Activated T-cell treated with anti-CD3 and anti-CD28 coated beads, Interleukin-2, amount 50 U/mL, for 72 hours (primary cell): ENCODE data around the gene PLEKHH2. TPM values are rescaled to one million over a fixed set of nuclear protein-coding genes. Genes with fewer than 3 reads are reported as not detected.
A peak's percentile ranks its signal among the peaks of the same experiment; 100 is the strongest.
"Not testable (repeated sequence)": the region's sequence is repeated elsewhere in the genome, so short reads cannot be mapped to it uniquely, and the experiment has no call there.

ENCODE experiments used
- ATAC-seq, 2 donors: fragments of 150-1000 bp; cut with Tn5 transposase; replicated peaks in 1 of 2; 2 replicates each; pipeline ENCODE4 v1.10.0; 2021; ENCODE audit warnings: moderate library complexity in 2 of 2, mild to moderate bottlenecking in 1 of 2
- DNase-seq, 2 donors: peaks; one replicate each; pipeline ENCODE4 v3.0.0; 2021 to 2022; ENCODE audit warnings: mixed read lengths in 1 of 2
- H3K27ac Mint-ChIP-seq: one replicate; pipeline ENCODE4 v1.8.0; 2022; ENCODE audit warnings: mild to moderate bottlenecking, moderate library complexity, mixed read lengths
- H3K27me3 Mint-ChIP-seq: one replicate; pipeline ENCODE4 v1.8.0; 2022; ENCODE audit warnings: low read depth, mixed read lengths
- H3K36me3 Mint-ChIP-seq, 2 donors: one replicate each; pipeline ENCODE4 v1.8.0; 2022; ENCODE audit warnings: mixed read lengths in 2 of 2, mild to moderate bottlenecking in 1 of 2; ENCODE audit not compliant: insufficient read depth in 2 of 2
- H3K4me1 Mint-ChIP-seq: one replicate; pipeline ENCODE4 v1.8.0; 2022; ENCODE audit warnings: low read depth, mixed read lengths
- H3K4me3 Mint-ChIP-seq, 2 donors: one replicate each; pipeline ENCODE4 v1.8.0; 2022; ENCODE audit warnings: mild to moderate bottlenecking in 2 of 2, mixed read lengths in 2 of 2, moderate library complexity in 2 of 2
- H3K9me3 Mint-ChIP-seq, 2 donors: one replicate each; pipeline ENCODE4 v1.8.0; 2022; ENCODE audit warnings: mixed read lengths in 2 of 2
- total RNA-seq, 2 donors: library from RNA; stranded (reverse); gene quantifications; one replicate each; pipeline ENCODE4 v1.2.3, GENCODE V29; 2022

PLEKHH2 gene
- total RNA-seq, 2 donors from 2014 or later: 4.3 to 4.5 TPM

GRCh38 chr2:43612944-43613343, 24.1 kb upstream of the PLEKHH2 start:
- peaks cover 10% of the 10 kb centered on the region for H3K27me3 Mint-ChIP-seq
- ATAC-seq: no peak

DNA sequence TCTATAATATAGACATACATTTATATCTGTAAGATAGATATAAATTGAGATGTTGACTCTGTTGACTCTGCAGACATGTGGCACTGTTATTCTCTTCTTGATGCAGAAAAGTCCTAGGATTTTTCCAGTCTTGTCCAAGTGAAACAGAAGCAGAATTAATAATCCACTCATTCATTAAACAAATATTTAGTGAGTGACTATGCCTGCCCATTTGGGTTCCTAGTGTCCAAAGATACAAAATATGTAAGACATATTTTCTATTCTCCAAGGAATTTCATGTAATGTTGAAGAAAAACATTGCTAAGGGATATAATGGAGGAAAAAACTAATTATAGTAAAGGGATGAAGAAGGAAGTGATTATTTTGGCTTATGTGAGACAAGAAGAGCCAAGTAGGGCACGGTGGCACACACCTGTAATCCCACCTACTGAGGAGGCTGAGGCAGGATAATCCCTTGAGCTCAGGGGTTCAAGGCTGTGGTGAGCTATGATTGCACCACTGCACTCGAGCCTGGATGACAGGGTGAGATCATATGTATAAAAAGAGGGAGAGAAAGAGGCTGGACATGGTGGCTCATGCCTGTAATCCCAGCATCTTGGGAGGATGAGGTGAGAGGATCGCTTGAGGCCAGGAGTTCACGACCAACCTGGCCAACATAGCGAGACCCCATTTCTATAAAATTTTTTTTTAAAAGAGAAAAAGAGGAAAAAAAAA, 19.9 kb upstream of the PLEKHH2 start:
- H3K4me3 Mint-ChIP-seq: no peak overlapping the region
- H3K27ac Mint-ChIP-seq: no peak overlapping the region
- no peak for ATAC-seq
- no peaks in the 10 kb centered on the region for H3K9me3 Mint-ChIP-seq
- H3K4me1 Mint-ChIP-seq: peaks cover 4% of the 10 kb centered on the region
- H3K36me3 Mint-ChIP-seq: no peaks in the 10 kb centered on the region
- DNase-seq: no peak
- peaks cover 15% of the 10 kb centered on the region for H3K27me3 Mint-ChIP-seq

More at GRCh38 chr2:43612944-43613343, 24.1 kb upstream of the PLEKHH2 start:
- H3K4me3 Mint-ChIP-seq: no peak overlapping the region
- H3K4me1 Mint-ChIP-seq: peaks cover 15% of the 10 kb centered on the region
- no peak for DNase-seq
- no peaks in the 10 kb centered on the region for H3K9me3 Mint-ChIP-seq
- no peak overlapping the region for H3K27ac Mint-ChIP-seq
- no peaks in the 10 kb centered on the region for H3K36me3 Mint-ChIP-seq

DNA sequence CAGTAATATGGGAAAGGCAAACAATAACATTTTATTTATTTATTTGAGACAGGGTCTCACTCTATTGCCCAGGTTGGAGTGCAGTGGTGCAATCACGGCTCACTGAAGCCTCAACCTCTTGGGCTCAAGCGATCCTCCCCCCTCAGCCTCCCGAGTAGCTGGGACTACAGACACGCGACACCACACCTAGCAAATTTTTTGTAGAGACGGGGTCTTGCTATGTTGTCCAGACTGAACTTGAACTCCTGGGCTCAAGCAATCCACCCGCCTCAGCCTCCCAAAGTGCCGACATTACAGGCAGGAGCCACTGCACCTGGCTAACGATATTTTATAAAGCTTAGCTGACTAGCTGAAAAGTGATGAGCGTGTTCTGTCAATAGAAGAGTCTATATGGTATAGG, 17.5 kb upstream of the PLEKHH2 start:
- Mint-ChIP-seq H3K4me3 (no peak overlapping the region), H3K27ac (no peak overlapping the region), H3K4me1 (no peaks in the 10 kb centered on the region), H3K9me3 (no peaks in the 10 kb centered on the region), H3K27me3 (peaks cover 26% of the 10 kb centered on the region), H3K36me3 (no peaks in the 10 kb centered on the region)
- DNase-seq (no peak), ATAC-seq (no peak)

GRCh38 chr2:43622931-43623451, 14.1 kb upstream of the PLEKHH2 start:
- ATAC-seq (no peak), DNase-seq (no peak)
- Mint-ChIP-seq H3K4me1 (no peaks in the 10 kb centered on the region), H3K36me3 (no peaks in the 10 kb centered on the region), H3K27ac (no peak overlapping the region), H3K27me3 (peaks cover 22% of the 10 kb centered on the region), H3K9me3 (no peaks in the 10 kb centered on the region), H3K4me3 (no peak overlapping the region)

- Mint-ChIP-seq H3K36me3 (no peaks in the 10 kb centered on the region), H3K9me3 (peaks cover 1 to 4% of the 10 kb centered on the region in 2 donors), H3K4me3 (no peak overlapping the region), H3K4me1 (peaks cover 13% of the 10 kb centered on the region), H3K27ac (no peak overlapping the region), H3K27me3 (peaks cover 49% of the 10 kb centered on the region)
- ATAC-seq (no peak), DNase-seq (no peak)
Observed at GRCh38 chr2:43631618-43632317, 5.3 kb upstream of the PLEKHH2 start.

DNA sequence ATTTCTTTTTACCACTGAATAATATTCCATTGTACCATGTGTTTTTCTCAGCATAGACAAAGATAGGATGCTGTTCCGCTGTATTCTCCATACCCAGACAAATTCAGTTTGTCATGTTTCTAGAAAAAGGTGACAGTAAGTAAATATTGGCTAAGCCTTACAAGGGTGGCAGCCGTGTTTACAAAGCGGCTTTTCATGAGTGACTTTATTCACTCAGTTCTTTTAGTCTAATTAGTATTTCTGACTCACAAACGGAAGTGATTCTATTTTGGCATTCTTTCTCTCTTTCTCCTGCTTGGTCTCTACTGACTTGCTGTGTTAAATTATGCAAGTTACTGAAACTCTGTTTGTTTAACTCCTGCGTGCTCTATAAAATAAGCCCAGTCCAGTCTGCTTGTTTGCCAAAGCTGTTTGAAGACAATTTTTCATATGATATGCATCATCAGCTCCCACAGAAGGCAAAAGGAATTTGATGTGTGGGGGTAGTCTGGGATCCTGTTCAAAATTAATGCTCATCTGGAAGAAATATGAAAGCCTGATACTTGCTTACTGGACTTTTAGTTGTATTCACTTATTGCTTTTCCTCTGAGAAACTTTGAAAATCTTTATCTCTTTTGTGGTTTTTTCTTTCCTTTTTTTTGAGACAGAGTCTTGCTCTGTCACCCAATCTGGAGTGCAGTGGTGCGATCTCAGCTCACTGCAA, 2.3 kb upstream of the PLEKHH2 start:
- Mint-ChIP-seq H3K27ac (no peak overlapping the region), H3K27me3 (peaks cover 50% of the 10 kb centered on the region), H3K4me3 (no peak overlapping the region), H3K4me1 (peaks cover 21% of the 10 kb centered on the region), H3K9me3 (peaks cover 1 to 2% of the 10 kb centered on the region in 2 donors), H3K36me3 (peaks cover 0 to 2% of the 10 kb centered on the region in 2 donors)
- ATAC-seq: no peak
- DNase-seq: no peak

DNA sequence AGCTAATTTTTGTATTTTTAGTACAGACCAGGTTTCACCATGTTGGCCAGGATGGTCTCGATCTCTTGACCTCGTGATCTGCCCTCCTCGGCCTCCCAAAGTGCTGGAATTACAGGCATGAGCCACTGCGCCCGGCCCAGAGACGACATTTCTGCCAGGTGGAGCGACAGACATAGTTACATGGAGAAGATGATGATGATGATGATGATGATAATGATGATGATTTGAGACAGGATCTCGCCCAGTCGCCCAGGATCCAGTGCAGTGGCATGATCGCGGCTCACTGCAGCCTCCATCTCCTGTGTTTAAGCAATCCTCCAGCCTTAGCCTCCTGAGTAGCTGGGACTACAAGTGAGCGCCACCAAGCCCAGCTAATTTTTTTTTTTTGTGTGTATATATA, 907 bp upstream of the PLEKHH2 start:
- not testable (repeated sequence) for ATAC-seq, H3K9me3 Mint-ChIP-seq, H3K36me3 Mint-ChIP-seq

GRCh38 chr2:43636621-43637020, 439 bp upstream of the PLEKHH2 start:
- Mint-ChIP-seq H3K27ac (peak overlapping the region; percentile 4), H3K9me3 (peaks cover 1 to 2% of the 10 kb centered on the region in 2 donors), H3K4me3 (peak overlapping the region; percentile 82 to 90), H3K36me3 (peaks cover 0 to 2% of the 10 kb centered on the region in 2 donors), H3K4me1 (peaks cover 21% of the 10 kb centered on the region), H3K27me3 (peaks cover 49% of the 10 kb centered on the region)
- DNase-seq (peak; percentile 19 to 22), ATAC-seq (peak; percentile 43 to 47)

More for the DNA sequence above, 907 bp upstream of the PLEKHH2 start:
- not testable (repeated sequence) for DNase-seq, H3K27ac Mint-ChIP-seq
- Mint-ChIP-seq H3K4me3 (peak overlapping the region in 1 of 2 donors; percentile 67), H3K27me3 (peaks cover 50% of the 10 kb centered on the region), H3K4me1 (peaks cover 21% of the 10 kb centered on the region)

- ATAC-seq: no peak
- H3K4me3 Mint-ChIP-seq: no peak overlapping the region
- H3K36me3 Mint-ChIP-seq: peaks cover 0 to 2% of the 10 kb centered on the region in 2 donors
- H3K4me1 Mint-ChIP-seq: peaks cover 6% of the 10 kb centered on the region
- H3K9me3 Mint-ChIP-seq: peaks cover 1 to 2% of the 10 kb centered on the region in 2 donors
- no peak for DNase-seq
- H3K27ac Mint-ChIP-seq: no peak overlapping the region
- peaks cover 8% of the 10 kb centered on the region for H3K27me3 Mint-ChIP-seq
Observed at GRCh38 chr2:43642363-43642762, 5.3 kb downstream of the PLEKHH2 start.

DNA sequence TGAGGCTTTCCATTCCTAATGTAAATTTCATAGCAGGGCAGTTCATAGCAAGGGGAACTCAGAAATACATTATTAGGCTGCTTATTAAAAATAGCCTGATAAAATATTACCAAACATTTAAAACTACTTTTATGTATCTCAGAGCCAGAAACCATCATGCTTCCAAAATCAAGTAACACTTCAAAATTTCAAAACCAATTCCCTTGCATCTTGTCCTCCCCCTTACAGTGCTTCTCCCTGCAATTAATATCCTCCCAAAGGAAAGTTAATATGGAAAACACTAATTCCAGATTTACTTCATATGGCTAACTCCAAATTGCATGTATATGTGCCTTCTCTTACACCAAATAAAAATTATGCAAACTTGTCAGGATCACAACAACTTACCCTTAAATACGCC, 6.6 kb downstream of the PLEKHH2 start:
- H3K4me1 Mint-ChIP-seq: no peaks in the 10 kb centered on the region
- peaks cover 0 to 2% of the 10 kb centered on the region in 2 donors for H3K36me3 Mint-ChIP-seq
- ATAC-seq: no peak

DNA sequence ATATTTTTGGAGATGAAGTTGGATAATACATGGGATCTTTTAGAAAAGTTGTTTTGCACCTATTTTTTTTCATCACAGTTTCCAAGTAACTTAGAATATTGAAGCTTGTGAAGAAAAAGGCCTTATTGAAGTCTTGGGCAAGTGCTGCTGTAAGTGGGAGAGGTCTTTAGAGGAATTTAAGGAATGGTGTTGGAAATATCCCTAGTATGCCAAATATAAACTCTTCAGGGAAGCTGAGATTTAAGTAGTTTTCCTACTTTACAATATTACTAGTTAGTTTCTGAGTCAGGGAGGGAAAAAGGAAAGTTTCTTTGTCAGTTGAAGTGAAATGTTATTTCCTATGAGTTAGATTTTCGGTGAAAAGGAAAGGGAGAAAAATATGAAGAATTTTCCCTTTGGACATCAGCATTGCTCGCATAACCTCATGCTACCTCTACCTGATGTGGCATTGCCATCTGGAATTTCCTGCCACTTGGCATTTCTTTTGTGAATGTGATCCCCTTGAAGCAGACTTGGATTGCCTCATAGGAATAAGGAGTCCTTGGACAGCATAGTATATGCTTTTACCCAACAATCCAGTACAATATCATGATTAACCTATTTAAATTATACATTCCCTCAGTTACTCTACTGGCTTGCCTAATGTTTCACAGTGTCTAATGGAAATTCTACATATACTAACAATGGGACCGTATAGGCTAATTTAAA, 12.1 kb downstream of the PLEKHH2 start:
- DNase-seq (no peak), ATAC-seq (no peak)
- H3K27me3 Mint-ChIP-seq: no peaks in the 10 kb centered on the region
- H3K27ac Mint-ChIP-seq: no peak overlapping the region
- no peaks in the 10 kb centered on the region for H3K36me3 Mint-ChIP-seq
- H3K4me3 Mint-ChIP-seq: no peak overlapping the region
- H3K9me3 Mint-ChIP-seq: no peaks in the 10 kb centered on the region
- no peaks in the 10 kb centered on the region for H3K4me1 Mint-ChIP-seq

More for the DNA sequence above, 6.6 kb downstream of the PLEKHH2 start:
- Mint-ChIP-seq H3K27me3 (no peaks in the 10 kb centered on the region), H3K4me3 (no peak overlapping the region), H3K9me3 (peaks cover 1 to 2% of the 10 kb centered on the region in 2 donors), H3K27ac (no peak overlapping the region)
- DNase-seq: no peak

DNA sequence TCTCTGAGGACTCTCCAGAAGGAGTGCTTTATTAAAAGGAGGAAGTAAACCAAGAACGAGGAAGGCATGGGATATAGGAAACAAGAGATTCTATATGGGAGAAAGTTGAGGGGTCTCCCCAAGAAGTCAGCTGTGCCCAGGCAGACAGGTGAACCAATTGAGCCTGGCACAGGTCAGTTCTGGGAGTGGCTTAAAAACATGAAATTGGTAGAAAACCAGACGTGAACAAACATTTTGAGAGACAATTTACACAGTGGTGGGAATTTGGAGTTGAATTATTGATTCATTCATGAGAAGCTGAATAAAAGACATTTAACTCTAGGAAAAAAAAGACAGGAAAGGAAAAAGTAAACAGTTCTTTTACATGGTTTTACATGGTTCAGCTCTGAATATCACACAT, 16.4 kb downstream of the PLEKHH2 start:
- Mint-ChIP-seq H3K27me3 (no peaks in the 10 kb centered on the region), H3K4me3 (no peak overlapping the region), H3K9me3 (no peaks in the 10 kb centered on the region), H3K4me1 (no peaks in the 10 kb centered on the region), H3K36me3 (no peaks in the 10 kb centered on the region), H3K27ac (no peak overlapping the region)
- no peak for ATAC-seq
- DNase-seq: no peak
